K562 (cell line): ENCODE data around the gene ARID4B. TPM values are rescaled to one million over a fixed set of nuclear protein-coding genes. Genes with fewer than 3 reads are reported as not detected.

Experiments
- CEBPZ ChIP-seq: fragments of 150-350 bp; IDR thresholded peaks from 2 replicates; pipeline ENCODE4 v1.6.1; 2014; ENCODE audit warnings: low read depth, mild to moderate bottlenecking, low read length, borderline replicate concordance
- ESRRA ChIP-seq: fragments of 450-650 bp; IDR thresholded peaks from 2 replicates; pipeline ENCODE4 v1.6.1; 2014; ENCODE audit warnings: low read depth, mild to moderate bottlenecking, moderate library complexity, borderline replicate concordance
- FOXK1 ChIP-seq: sonication (generic); formaldehyde crosslinking; IDR thresholded peaks from 2 replicates; pipeline ENCODE4 v1.8.0; 2022; ENCODE audit warnings: missing genetic modification reagents, mild to moderate bottlenecking, borderline replicate concordance
- HINFP ChIP-seq: fragments of 450-650 bp; conservative IDR thresholded peaks from 2 replicates; pipeline ENCODE4 v1.6.1; 2016; ENCODE audit warnings: missing genetic modification characterization, low read depth, mild to moderate bottlenecking, control low read depth, missing compliant biosample characterization
- HIVEP1 ChIP-seq: fragments of 250-450 bp; sonication (Bioruptor Pico); IDR thresholded peaks from 2 replicates; pipeline ENCODE4 v1.4.0; 2020; ENCODE audit warnings: mild to moderate bottlenecking
- KAT2B ChIP-seq: IDR thresholded peaks from one replicate; pipeline ENCODE4 v1.6.1; 2012; ENCODE audit warnings: low read depth, mild to moderate bottlenecking, control low read depth, inconsistent platforms, low read length, moderate library complexity
- MTF1 ChIP-seq: fragments of 250-450 bp; sonication (Bioruptor Pico); IDR thresholded peaks from 2 replicates; pipeline ENCODE4 v1.9.0; 2021; ENCODE audit warnings: moderate library complexity, mild to moderate bottlenecking, inconsistent platforms, borderline replicate concordance
- NR4A1 ChIP-seq, 2 experiments: fragments of 250-450 bp in 1 of 2; fragments of 450-650 bp in 1 of 2; sonication (Bioruptor Pico) in 1 of 2; IDR thresholded peaks; 2 replicates each; pipeline versions ENCODE4 v1.4.0 to v1.6.1; 2016 to 2020; ENCODE audit warnings: mild to moderate bottlenecking in 2 of 2, missing compliant biosample characterization in 1 of 2, missing genetic modification characterization in 1 of 2, moderate library complexity in 1 of 2
- RAD21 ChIP-seq, 2 experiments: fragments of 250-450 bp in 1 of 2; fragments of 450-650 bp in 1 of 2; sonication (Bioruptor Pico) in 1 of 2; formaldehyde crosslinking in 1 of 2; IDR thresholded peaks in 1 of 2; conservative IDR thresholded peaks in 1 of 2; 2 replicates each; pipeline versions ENCODE4 v1.4.0 to v1.8.0; 2020 to 2022; ENCODE audit warnings: mild to moderate bottlenecking in 2 of 2, moderate library complexity in 1 of 2
- SMARCA4 ChIP-seq: fragments of 450-650 bp; IDR thresholded peaks from 2 replicates; pipeline ENCODE4 v1.6.1; 2016
- SRSF7 ChIP-seq: fragments of 200-400 bp; formaldehyde crosslinking; optimal IDR thresholded peaks from 2 replicates; pipeline ENCODE3; 2017; ENCODE audit warnings: mild to moderate bottlenecking, low read depth, low read length
- ZNF239 ChIP-seq: fragments of 250-450 bp; sonication (Bioruptor Pico); IDR thresholded peaks from 2 replicates; pipeline ENCODE4 v1.4.0; 2020; ENCODE audit warnings: mild to moderate bottlenecking
- polyA plus RNA-seq, 8 experiments: library from polyadenylated mRNA; depleted of rRNA in 4 of 8; stranded (reverse) in 5 of 8; unstranded in 3 of 8; fragments of >200 nt; fragmentation: Nextera tagmentation in 2 of 8; fragmentation: Illumina TruSeq in 1 of 8; extraction: Ambion mirVana in 2 of 8; extraction: Trizol in 1 of 8; gene quantifications; 2 replicates each; pipeline versions ENCODE4 v1.2.1 to v1.2.3, GENCODE V29; 2011 to 2014; ENCODE audit warnings: inconsistent platforms in 1 of 8, missing spikeins in 1 of 8
- total RNA-seq, 7 experiments: library from RNA; depleted of rRNA in 6 of 7; stranded (reverse); fragments of >200 nt in 6 of 7; fragmentation: Illumina TruSeq in 2 of 7; extraction: Trizol in 2 of 7; gene quantifications; 2 replicates each; pipeline versions ENCODE4 v1.2.1 to v1.2.3, GENCODE V29; 2011 to 2021; ENCODE audit warnings: low replicate concordance in 1 of 7
- TF ChIP-seq, protein P1 (sequence below): sonication (generic); formaldehyde crosslinking; IDR thresholded peaks from 2 replicates; pipeline ENCODE4 v1.8.0; 2022; ENCODE audit warnings: mild to moderate bottlenecking, missing genetic modification reagents
- TF ChIP-seq, protein P2 (sequence below): sonication (generic); formaldehyde crosslinking; IDR thresholded peaks from 2 replicates; pipeline ENCODE4 v1.8.0; 2022; ENCODE audit warnings: mild to moderate bottlenecking, missing genetic modification reagents, borderline replicate concordance

ARID4B gene
- total and polyA plus RNA-seq, 9 of the 15 experiments (the other 6 are each of a cell fraction or from before 2014, with no cell fraction given): 8.4 to 38.9 (median 18.5) TPM

DNA sequence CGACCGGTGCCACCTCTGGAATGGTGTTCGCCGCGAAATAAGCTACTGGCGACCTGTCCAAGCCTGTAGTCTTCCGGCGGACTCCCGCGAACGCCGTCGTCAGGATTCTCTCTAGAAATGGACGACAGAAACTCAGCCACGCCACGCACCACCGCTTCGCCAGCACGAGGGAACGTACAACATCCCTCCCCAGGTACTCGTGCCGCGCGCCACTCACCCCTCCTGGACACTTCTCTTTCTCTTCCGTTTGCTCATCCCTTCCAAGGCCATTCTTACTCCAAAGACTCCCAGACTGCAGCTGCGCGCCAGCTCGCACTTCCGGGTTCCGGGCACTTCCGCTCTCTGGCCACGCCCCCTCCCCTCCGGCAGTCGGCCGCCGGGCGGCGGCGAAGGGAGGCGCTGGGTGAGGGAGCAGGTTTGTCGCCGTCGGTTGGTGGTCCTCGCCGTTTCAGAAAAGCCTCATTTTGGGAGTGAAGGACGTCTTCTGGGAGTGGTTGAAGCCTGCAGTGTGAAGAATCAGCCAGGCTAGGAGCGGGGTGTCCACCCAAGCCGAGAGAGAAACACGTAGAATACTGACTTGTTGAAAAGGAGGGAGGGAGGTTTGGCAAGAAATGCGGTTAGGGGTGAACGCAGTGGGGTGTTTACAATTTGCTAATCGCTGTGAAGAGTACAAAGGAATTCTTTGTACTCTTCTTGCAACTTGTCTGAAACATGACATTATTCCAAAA lies 166.9 kb downstream of the ARID4B start, which contains the start of gene RBM34 (continued):
- TF ChIP-seq, protein P1, sequence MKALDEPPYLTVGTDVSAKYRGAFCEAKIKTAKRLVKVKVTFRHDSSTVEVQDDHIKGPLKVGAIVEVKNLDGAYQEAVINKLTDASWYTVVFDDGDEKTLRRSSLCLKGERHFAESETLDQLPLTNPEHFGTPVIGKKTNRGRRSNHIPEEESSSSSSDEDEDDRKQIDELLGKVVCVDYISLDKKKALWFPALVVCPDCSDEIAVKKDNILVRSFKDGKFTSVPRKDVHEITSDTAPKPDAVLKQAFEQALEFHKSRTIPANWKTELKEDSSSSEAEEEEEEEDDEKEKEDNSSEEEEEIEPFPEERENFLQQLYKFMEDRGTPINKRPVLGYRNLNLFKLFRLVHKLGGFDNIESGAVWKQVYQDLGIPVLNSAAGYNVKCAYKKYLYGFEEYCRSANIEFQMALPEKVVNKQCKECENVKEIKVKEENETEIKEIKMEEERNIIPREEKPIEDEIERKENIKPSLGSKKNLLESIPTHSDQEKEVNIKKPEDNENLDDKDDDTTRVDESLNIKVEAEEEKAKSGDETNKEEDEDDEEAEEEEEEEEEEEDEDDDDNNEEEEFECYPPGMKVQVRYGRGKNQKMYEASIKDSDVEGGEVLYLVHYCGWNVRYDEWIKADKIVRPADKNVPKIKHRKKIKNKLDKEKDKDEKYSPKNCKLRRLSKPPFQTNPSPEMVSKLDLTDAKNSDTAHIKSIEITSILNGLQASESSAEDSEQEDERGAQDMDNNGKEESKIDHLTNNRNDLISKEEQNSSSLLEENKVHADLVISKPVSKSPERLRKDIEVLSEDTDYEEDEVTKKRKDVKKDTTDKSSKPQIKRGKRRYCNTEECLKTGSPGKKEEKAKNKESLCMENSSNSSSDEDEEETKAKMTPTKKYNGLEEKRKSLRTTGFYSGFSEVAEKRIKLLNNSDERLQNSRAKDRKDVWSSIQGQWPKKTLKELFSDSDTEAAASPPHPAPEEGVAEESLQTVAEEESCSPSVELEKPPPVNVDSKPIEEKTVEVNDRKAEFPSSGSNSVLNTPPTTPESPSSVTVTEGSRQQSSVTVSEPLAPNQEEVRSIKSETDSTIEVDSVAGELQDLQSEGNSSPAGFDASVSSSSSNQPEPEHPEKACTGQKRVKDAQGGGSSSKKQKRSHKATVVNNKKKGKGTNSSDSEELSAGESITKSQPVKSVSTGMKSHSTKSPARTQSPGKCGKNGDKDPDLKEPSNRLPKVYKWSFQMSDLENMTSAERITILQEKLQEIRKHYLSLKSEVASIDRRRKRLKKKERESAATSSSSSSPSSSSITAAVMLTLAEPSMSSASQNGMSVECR (CRISPR knock-in tag): peak; percentile 93
- peak; percentile 6; the same call in 1 of the 2 replicates for TF ChIP-seq CEBPZ
- no peak for TF ChIP-seq SRSF7
- TF ChIP-seq RAD21 (CRISPR knock-in tag; conservative IDR thresholded peaks at IDR 0.05 in 1 of 2, IDR thresholded peaks at IDR 0.05 in 1 of 2): peak in 1 of 2 experiments; percentile 23; a peak in 1 of 4 replicates
- TF ChIP-seq SMARCA4: peak; percentile 65
- peak; percentile 34; the same call in 1 of the 2 replicates for TF ChIP-seq FOXK1
- peak; percentile 47; the same call in 1 of the 2 replicates for TF ChIP-seq ESRRA
- no peak for TF ChIP-seq HINFP (tag)
- no peak for TF ChIP-seq NR4A1 (CRISPR knock-in tag; IDR thresholded peaks at IDR 0.05)
- TF ChIP-seq NR4A1 (tag; IDR thresholded peaks at IDR 0.05): no peak
- no peak for TF ChIP-seq KAT2B
- TF ChIP-seq MTF1 (CRISPR knock-in tag): no peak
- TF ChIP-seq, protein P2, sequence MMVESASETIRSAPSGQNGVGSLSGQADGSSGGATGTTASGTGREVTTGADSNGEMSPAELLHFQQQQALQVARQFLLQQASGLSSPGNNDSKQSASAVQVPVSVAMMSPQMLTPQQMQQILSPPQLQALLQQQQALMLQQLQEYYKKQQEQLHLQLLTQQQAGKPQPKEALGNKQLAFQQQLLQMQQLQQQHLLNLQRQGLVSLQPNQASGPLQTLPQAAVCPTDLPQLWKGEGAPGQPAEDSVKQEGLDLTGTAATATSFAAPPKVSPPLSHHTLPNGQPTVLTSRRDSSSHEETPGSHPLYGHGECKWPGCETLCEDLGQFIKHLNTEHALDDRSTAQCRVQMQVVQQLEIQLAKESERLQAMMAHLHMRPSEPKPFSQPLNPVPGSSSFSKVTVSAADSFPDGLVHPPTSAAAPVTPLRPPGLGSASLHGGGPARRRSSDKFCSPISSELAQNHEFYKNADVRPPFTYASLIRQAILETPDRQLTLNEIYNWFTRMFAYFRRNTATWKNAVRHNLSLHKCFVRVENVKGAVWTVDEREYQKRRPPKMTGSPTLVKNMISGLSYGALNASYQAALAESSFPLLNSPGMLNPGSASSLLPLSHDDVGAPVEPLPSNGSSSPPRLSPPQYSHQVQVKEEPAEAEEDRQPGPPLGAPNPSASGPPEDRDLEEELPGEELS: 0 out of 2 replicates have a peak, but pooled peaks have one; percentile 12
- no peak for TF ChIP-seq HIVEP1 (CRISPR knock-in tag)
- TF ChIP-seq ZNF239 (CRISPR knock-in tag): no peak
